K562 (cell line): Measurements from ENCODE around the gene EMILIN1. TPM values are rescaled to one million over a fixed set of nuclear protein-coding genes. Genes with fewer than 3 reads are reported as not detected.

Source experiments
- ATF1 ChIP-seq, 2 experiments: fragments of 450-650 bp in 1 of 2; IDR thresholded peaks; 2 replicates each; pipeline ENCODE4 v1.6.1; 2016; ENCODE audit warnings: missing compliant biosample characterization in 1 of 2, missing genetic modification characterization in 1 of 2
- BRCA1 ChIP-seq, 2 experiments: fragments of 450-650 bp in 1 of 2; sonication (generic) in 1 of 2; formaldehyde crosslinking in 1 of 2; IDR thresholded peaks; 2 replicates each; pipeline versions ENCODE4 v1.5.0 to v1.6.1; 2017 to 2020; ENCODE audit warnings: mild to moderate bottlenecking in 1 of 2, missing genetic modification reagents in 1 of 2
- RNF2 ChIP-seq: sonication (generic); IDR thresholded peaks from 2 replicates; pipeline ENCODE4 v1.6.1; 2016
- STAT5B ChIP-seq: fragments of 250-450 bp; sonication (Bioruptor Pico); IDR thresholded peaks from 2 replicates; pipeline ENCODE4 v1.8.0; 2021; ENCODE audit warnings: mild to moderate bottlenecking, inconsistent platforms
- ZNF12 ChIP-seq: sonication (generic); formaldehyde crosslinking; IDR thresholded peaks from 2 replicates; pipeline ENCODE4 v1.4.0; 2020; ENCODE audit warnings: mild to moderate bottlenecking, missing genetic modification reagents
- ZNF586 ChIP-seq: fragments of 450-650 bp; formaldehyde crosslinking; conservative IDR thresholded peaks from 2 replicates; pipeline ENCODE4 v1.4.0; 2020; ENCODE audit warnings: mild to moderate bottlenecking, moderate library complexity
- polyA plus RNA-seq, 8 experiments: library from polyadenylated mRNA; depleted of rRNA in 4 of 8; stranded (reverse) in 5 of 8; unstranded in 3 of 8; fragments of >200 nt; fragmentation: Nextera tagmentation in 2 of 8; fragmentation: Illumina TruSeq in 1 of 8; extraction: Ambion mirVana in 2 of 8; extraction: Trizol in 1 of 8; gene quantifications; 2 replicates each; pipeline versions ENCODE4 v1.2.1 to v1.2.3, GENCODE V29; 2011 to 2014; ENCODE audit warnings: inconsistent platforms in 1 of 8, missing spikeins in 1 of 8
- total RNA-seq, 7 experiments: library from RNA; depleted of rRNA in 6 of 7; stranded (reverse); fragments of >200 nt in 6 of 7; fragmentation: Illumina TruSeq in 2 of 7; extraction: Trizol in 2 of 7; gene quantifications; 2 replicates each; pipeline versions ENCODE4 v1.2.1 to v1.2.3, GENCODE V29; 2011 to 2021; ENCODE audit warnings: low replicate concordance in 1 of 7
- TF ChIP-seq, protein P1 (sequence below), 2 experiments: fragments of 200-800 bp in 1 of 2; sonication (Bioruptor generic) in 1 of 2; sonication (generic) in 1 of 2; formaldehyde crosslinking in 1 of 2; IDR thresholded peaks in 1 of 2; conservative IDR thresholded peaks in 1 of 2; 2 replicates each; pipeline versions ENCODE4 v1.5.0 to v1.6.1; 2016 to 2020; ENCODE audit warnings: missing compliant biosample characterization in 1 of 2, missing genetic modification characterization in 1 of 2, missing genetic modification reagents in 1 of 2
- TF ChIP-seq, protein P2 (sequence below): fragments of 450-650 bp; IDR thresholded peaks from 2 replicates; pipeline ENCODE4 v1.6.1; 2017; ENCODE audit warnings: antibody characterized with exemption
- TF ChIP-seq, protein P3 (sequence below): fragments of 450-650 bp; IDR thresholded peaks from 2 replicates; pipeline ENCODE4 v1.6.1; 2018; ENCODE audit warnings: mild to moderate bottlenecking, low read depth; ENCODE audit not compliant: partially characterized antibody
- TF ChIP-seq, protein P4 (sequence below): sonication (generic); formaldehyde crosslinking; IDR thresholded peaks from 2 replicates; pipeline ENCODE4 v1.8.1; 2023; ENCODE audit warnings: mild to moderate bottlenecking, missing genetic modification reagents
- TF ChIP-seq, protein P5 (sequence below): IDR thresholded peaks from 2 replicates; pipeline ENCODE4 v1.6.1; 2011; ENCODE audit warnings: borderline replicate concordance, low read depth, mild to moderate bottlenecking, moderate library complexity, low read length; ENCODE audit not compliant: insufficient read depth, poor library complexity, severe bottlenecking
- TF ChIP-seq, protein P6 (sequence below): sonication (generic); formaldehyde crosslinking; IDR thresholded peaks from 2 replicates; pipeline ENCODE4 v1.8.0; 2022; ENCODE audit warnings: mild to moderate bottlenecking, missing genetic modification reagents

Gene EMILIN1
- total and polyA plus RNA-seq, 9 of the 15 experiments (the other 6 are each of a cell fraction or from before 2014, with no cell fraction given), result 0.04 to 2.7 (median 0.54) TPM; not detected in 2

DNA sequence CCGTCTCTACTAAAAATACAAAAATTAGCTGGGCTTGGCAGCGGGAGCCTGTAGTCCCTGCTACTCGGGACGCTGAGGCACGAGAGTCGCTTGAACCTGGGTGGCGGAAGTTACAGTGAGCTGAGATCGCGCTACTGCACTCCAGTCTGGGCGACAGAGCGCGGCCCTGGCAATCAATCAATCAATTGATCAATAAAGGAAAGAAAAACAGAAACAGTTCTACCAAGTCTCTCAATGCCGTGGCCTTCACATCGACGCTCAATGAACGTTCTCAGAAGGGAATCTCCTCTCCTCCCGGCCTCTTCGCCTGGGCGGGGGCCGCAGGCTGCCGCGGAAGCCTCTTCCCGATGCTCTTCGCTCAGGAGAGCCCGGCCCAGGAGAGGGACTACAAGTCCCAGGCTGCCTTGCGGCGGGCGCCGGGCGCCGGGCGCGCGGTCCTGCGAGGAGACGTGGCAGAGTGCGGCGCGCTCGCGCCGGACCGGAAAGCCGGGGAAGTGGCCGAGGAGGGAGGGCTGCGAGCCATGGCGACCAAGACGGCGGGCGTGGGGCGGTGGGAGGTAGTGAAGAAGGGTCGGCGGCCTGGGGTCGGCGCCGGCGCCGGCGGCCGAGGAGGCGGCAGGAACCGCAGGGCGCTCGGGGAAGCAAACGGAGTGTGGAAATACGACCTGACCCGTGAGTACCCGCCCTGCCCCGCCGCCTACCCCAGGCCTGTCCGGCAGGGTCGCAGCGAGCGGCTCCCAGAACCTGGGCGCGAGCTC is 45.7 kb upstream of the EMILIN1 start, which contains the start of gene TMEM214 (continued):
- TF ChIP-seq ZNF586 (no peak), BRCA1 (IDR thresholded peaks at IDR 0.05) (no peak), BRCA1 (CRISPR knock-in tag; IDR thresholded peaks at IDR 0.05) (no peak), ATF1 (CRISPR knock-in tag; IDR thresholded peaks at IDR 0.05) (no peak), ATF1 (tag; IDR thresholded peaks at IDR 0.05) (peak; percentile 81), STAT5B (CRISPR knock-in tag) (no peak), RNF2 (peak; percentile 44; the same call in 1 of the 2 replicates), ZNF12 (CRISPR knock-in tag) (0 out of 2 replicates have a peak, but pooled peaks have one; percentile 33)
- TF ChIP-seq, protein P1, sequence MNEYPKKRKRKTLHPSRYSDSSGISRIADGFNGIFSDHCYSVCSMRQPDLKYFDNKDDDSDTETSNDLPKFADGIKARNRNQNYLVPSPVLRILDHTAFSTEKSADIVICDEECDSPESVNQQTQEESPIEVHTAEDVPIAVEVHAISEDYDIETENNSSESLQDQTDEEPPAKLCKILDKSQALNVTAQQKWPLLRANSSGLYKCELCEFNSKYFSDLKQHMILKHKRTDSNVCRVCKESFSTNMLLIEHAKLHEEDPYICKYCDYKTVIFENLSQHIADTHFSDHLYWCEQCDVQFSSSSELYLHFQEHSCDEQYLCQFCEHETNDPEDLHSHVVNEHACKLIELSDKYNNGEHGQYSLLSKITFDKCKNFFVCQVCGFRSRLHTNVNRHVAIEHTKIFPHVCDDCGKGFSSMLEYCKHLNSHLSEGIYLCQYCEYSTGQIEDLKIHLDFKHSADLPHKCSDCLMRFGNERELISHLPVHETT (CRISPR knock-in tag; conservative IDR thresholded peaks at IDR 0.05 in 1 of 2, IDR thresholded peaks at IDR 0.05 in 1 of 2), result no peak
- TF ChIP-seq, protein P2, sequence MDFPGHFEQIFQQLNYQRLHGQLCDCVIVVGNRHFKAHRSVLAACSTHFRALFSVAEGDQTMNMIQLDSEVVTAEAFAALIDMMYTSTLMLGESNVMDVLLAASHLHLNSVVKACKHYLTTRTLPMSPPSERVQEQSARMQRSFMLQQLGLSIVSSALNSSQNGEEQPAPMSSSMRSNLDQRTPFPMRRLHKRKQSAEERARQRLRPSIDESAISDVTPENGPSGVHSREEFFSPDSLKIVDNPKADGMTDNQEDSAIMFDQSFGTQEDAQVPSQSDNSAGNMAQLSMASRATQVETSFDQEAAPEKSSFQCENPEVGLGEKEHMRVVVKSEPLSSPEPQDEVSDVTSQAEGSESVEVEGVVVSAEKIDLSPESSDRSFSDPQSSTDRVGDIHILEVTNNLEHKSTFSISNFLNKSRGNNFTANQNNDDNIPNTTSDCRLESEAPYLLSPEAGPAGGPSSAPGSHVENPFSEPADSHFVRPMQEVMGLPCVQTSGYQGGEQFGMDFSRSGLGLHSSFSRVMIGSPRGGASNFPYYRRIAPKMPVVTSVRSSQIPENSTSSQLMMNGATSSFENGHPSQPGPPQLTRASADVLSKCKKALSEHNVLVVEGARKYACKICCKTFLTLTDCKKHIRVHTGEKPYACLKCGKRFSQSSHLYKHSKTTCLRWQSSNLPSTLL, result no peak
- TF ChIP-seq, protein P3, sequence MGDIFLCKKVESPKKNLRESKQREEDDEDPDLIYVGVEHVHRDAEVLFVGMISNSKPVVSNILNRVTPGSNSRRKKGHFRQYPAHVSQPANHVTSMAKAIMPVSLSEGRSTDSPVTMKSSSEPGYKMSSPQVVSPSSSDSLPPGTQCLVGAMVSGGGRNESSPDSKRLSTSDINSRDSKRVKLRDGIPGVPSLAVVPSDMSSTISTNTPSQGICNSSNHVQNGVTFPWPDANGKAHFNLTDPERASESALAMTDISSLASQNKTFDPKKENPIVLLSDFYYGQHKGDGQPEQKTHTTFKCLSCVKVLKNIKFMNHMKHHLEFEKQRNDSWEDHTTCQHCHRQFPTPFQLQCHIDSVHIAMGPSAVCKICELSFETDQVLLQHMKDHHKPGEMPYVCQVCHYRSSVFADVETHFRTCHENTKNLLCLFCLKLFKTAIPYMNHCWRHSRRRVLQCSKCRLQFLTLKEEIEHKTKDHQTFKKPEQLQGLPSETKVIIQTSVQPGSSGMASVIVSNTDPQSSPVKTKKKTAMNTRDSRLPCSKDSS, result no peak
- TF ChIP-seq, protein P4, sequence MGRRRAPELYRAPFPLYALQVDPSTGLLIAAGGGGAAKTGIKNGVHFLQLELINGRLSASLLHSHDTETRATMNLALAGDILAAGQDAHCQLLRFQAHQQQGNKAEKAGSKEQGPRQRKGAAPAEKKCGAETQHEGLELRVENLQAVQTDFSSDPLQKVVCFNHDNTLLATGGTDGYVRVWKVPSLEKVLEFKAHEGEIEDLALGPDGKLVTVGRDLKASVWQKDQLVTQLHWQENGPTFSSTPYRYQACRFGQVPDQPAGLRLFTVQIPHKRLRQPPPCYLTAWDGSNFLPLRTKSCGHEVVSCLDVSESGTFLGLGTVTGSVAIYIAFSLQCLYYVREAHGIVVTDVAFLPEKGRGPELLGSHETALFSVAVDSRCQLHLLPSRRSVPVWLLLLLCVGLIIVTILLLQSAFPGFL, result no peak
- TF ChIP-seq, protein P5, sequence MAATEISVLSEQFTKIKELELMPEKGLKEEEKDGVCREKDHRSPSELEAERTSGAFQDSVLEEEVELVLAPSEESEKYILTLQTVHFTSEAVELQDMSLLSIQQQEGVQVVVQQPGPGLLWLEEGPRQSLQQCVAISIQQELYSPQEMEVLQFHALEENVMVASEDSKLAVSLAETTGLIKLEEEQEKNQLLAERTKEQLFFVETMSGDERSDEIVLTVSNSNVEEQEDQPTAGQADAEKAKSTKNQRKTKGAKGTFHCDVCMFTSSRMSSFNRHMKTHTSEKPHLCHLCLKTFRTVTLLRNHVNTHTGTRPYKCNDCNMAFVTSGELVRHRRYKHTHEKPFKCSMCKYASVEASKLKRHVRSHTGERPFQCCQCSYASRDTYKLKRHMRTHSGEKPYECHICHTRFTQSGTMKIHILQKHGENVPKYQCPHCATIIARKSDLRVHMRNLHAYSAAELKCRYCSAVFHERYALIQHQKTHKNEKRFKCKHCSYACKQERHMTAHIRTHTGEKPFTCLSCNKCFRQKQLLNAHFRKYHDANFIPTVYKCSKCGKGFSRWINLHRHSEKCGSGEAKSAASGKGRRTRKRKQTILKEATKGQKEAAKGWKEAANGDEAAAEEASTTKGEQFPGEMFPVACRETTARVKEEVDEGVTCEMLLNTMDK, result peak; percentile 20
- TF ChIP-seq, protein P6, sequence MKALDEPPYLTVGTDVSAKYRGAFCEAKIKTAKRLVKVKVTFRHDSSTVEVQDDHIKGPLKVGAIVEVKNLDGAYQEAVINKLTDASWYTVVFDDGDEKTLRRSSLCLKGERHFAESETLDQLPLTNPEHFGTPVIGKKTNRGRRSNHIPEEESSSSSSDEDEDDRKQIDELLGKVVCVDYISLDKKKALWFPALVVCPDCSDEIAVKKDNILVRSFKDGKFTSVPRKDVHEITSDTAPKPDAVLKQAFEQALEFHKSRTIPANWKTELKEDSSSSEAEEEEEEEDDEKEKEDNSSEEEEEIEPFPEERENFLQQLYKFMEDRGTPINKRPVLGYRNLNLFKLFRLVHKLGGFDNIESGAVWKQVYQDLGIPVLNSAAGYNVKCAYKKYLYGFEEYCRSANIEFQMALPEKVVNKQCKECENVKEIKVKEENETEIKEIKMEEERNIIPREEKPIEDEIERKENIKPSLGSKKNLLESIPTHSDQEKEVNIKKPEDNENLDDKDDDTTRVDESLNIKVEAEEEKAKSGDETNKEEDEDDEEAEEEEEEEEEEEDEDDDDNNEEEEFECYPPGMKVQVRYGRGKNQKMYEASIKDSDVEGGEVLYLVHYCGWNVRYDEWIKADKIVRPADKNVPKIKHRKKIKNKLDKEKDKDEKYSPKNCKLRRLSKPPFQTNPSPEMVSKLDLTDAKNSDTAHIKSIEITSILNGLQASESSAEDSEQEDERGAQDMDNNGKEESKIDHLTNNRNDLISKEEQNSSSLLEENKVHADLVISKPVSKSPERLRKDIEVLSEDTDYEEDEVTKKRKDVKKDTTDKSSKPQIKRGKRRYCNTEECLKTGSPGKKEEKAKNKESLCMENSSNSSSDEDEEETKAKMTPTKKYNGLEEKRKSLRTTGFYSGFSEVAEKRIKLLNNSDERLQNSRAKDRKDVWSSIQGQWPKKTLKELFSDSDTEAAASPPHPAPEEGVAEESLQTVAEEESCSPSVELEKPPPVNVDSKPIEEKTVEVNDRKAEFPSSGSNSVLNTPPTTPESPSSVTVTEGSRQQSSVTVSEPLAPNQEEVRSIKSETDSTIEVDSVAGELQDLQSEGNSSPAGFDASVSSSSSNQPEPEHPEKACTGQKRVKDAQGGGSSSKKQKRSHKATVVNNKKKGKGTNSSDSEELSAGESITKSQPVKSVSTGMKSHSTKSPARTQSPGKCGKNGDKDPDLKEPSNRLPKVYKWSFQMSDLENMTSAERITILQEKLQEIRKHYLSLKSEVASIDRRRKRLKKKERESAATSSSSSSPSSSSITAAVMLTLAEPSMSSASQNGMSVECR (CRISPR knock-in tag), result peak; percentile 94
